ENCODE data around the gene PHB1.

PHB1 gene

GRCh38 chr17:49414622-49415350 is at the start of gene PHB1:
TSS of gene PHB1 (minus strand) at chr17:49414882. CDS start at chr17:49413264, 1,618 bp downstream.
- peak; percentile 39 to 98 (median 93) for DNase-seq

GRCh38 chr17:49464049-49464448 is 49.4 kb upstream of the PHB1 start:
- DNase-seq, result no peak

- no peak for DNase-seq
These were observed 46.9 kb upstream of the PHB1 start for GRCh38 chr17:49461580-49461979.

GRCh38 chr17:49460401-49460800 is 45.7 kb upstream of the PHB1 start:
- no peak for DNase-seq

GRCh38 chr17:49459401-49459984 is 44.8 kb upstream of the PHB1 start:
- no peak for DNase-seq

DNA sequence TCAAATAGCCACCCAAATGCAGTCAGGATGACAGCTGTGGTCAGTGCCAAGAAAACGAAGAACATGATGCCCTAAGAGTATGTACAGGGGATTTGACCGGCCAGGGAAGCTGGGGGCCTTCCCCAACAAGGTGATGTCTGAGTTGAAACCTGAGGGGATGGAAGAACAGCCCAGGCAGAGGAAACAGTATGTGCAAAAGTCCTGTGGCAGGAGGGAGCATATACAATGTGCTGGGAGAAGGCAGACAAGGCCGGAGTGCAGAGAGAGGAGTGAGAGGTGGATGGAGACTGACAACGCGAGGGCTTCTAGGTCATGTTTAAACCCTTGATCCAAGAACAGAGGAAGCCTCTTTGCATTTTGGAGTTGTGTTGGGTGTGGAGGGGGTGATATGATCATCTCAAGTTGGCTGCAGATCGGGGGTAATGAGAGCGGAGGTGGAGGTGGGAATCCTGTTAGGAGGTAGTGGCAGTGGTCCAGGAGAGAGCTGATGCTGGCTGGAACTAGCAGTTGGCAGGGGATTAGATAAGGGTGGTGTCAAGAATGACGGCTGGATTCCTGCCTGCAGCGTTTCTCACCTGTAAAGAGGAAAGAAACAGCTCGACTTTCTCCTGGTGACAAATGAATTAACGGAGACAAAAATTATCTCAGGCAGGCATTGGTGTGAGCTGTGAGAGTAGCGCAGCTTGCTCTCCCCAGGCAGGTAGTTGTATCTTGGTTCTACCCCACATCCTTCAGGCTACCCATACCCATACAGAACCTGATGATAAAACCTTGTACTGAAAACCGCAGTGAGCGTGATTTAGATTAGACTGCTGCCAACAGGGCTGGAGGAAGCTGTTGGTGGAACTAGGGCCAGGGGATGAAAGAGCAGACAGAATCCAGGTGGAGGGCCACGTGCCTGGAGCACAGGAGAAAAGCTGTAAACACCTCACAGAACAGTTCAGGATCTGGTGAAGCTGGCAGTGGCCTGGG is 43.2 kb upstream of the PHB1 start:
- DNase-seq, result no peak

DNA sequence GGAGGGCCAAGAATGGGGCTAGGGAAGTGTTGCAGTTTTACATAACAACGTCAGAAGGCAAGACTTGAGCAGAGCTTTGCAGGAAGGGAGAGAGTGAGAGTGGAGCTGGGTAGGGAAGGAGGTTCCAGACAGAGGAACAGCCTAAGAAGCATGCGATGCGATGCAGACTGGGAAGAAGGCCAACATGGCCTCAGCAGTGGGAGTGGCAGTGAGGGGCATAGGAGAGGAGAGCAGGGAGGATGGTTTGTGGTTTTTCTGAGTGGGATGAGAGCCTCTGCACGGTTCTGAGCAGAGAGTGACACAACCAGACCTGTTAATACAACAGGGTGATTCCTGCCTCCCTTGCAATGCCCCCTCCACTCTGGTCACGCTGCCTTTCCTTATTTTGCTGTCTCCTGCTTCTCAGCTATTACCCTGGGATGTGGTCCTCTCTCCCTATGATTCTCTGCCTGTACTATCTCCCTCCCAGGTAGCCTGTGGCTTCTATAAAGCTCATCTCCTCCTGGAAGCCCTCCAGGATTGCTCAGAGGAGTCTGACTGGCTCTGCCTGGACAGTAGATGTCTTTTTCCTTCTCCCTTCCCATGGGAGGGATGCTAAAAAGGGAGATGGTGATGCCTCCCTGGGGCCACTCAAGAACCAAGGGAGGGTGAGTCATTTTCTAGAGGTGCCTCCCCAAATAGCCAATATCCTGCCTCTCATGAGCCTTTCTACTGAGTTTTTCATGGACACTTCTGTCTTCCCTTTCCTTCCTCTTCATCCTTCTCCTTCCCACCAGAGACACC is 41.7 kb upstream of the PHB1 start:
- no peak for DNase-seq

GRCh38 chr17:49455272-49455861 is 40.7 kb upstream of the PHB1 start:
- no peak for DNase-seq

- DNase-seq, result peak in 39 of 51 donors; percentile 3 to 76 (median 35)
These were observed 39.4 kb upstream of the PHB1 start for GRCh38 chr17:49454050-49454449.

DNA sequence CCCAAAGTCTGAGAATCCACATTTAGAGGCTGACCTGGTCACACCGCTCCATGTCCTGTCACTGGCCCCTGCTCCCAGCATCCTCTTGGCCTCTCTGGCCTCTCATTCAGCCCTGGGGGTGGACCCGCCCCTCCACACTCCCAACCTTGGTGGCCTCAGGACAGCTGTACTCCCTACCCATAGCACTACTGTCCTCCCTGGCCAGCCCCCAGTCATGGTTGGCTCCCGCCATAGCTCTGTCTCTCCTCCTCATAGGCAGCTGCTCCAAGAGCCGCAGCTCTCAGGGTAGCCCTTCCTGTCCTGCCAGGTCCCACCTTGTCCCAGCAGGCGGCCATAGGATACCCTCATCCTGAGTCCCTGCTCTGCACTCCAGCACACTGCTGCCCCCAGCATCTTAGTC is 38.0 kb upstream of the PHB1 start:
- DNase-seq, result no peak

DNA sequence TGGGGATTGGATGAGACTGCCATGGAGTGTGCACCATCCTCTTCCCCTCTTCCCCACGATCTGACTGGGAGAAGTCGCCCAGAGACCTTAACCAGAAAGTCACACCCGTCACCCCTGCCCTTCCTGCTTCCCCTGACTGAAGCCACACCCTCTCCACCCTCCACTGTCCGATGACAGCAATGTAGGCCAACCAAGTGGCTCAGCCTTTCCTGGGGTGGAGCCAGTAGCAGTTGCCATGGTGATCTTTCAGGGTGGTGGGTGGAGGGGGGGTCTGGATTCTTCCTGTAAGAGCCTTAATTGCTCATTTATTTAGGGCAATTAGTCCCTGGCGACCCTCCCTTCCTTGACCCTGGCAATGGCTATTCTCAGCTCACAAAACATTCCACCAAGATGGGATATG is 37.5 kb upstream of the PHB1 start:
- DNase-seq, result no peak

GRCh38 chr17:49450735-49451134 is 36.1 kb upstream of the PHB1 start:
- DNase-seq, result no peak

GRCh38 chr17:49450181-49450580 is 35.5 kb upstream of the PHB1 start:
- no peak for DNase-seq

GRCh38 chr17:49447628-49448302 is 33.1 kb upstream of the PHB1 start:
- DNase-seq, result no peak

GRCh38 chr17:49445591-49445990 is 30.9 kb upstream of the PHB1 start:
- DNase-seq, result no peak

DNA sequence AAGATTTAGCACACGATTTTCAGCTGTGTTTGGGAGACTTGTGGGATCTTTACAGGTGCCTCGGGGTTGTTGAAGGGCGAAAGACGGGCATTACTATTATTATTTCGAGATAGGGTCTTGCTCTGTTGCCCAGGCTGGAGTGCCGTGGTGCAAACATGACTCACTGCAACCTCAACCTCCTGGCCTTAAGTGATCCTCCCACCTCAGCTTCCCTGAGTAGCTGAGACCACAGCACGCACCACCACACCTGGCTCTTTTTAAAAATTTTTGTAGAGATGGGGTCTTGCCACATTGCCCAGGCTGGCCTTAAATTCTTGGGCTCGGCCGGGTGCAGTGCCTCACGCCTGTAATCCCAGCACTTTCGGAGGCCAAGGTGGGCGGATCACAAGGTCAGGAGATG is 29.7 kb upstream of the PHB1 start:
- no peak for DNase-seq

GRCh38 chr17:49443862-49444261 is 29.2 kb upstream of the PHB1 start:
- no peak for DNase-seq

DNA sequence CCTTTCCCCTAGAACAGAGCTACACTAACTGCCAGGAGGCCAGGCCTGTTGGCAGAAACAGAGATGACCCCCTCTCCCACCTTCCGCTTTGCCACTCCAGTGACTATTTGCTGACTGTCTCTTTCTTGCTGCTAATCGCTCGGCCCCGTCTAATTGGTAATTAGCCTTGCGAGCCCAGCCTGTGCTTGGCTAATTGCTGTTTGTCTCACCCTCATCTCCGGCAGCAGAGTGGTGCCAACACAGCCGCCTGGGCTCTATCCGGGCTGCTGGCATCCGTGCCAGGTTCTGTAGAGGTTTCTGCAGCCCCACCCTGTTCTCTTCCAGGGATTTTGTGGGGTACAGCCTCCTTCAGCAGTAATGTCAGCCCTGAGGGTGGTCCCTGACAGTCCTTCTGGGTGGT is 27.4 kb upstream of the PHB1 start:
- DNase-seq, result no peak

DNA sequence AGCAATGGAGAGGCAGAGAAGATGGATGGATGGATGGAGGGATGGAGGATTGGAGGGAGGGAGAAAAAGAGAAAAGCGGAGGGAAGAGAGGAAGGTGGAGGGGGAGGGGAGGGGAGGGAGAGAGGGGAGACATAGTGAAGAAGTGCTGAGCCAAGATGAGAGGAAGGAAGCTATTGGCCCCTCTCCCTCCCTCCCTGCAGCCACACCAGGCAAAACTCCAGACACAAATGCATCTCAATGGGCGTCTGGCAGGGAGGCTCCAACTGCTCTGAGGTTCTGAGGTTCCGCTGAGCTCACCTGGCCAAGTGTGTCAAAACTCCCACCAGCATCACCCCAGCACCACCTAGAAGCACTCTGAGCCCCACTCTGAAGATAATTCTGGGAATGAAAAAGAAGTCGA is 26.9 kb upstream of the PHB1 start:
- no peak for DNase-seq

- no peak for DNase-seq
These were observed 25.9 kb upstream of the PHB1 start for GRCh38 chr17:49440581-49440980.

Data from hypothalamus (tissue), 51 donors.